Right lobe of liver (tissue), 6 donors: ENCODE results near the gene CNOT6. TPM values are rescaled to one million over a fixed set of nuclear protein-coding genes. Genes with fewer than 3 reads are reported as not detected.

Experiments used
- ATAC-seq, 4 donors: fragments of 200-7000 bp; cut with Tn5 transposase; one replicate each; pipeline ENCODE4 v1.9.1; 2020; ENCODE audit warnings: mild to moderate bottlenecking in 4 of 4, moderate library complexity in 4 of 4
- DNase-seq, 3 donors: peaks; one replicate each; pipeline ENCODE4 v3.0.0-alpha.2; 2020
- H3K27ac ChIP-seq, 3 donors: fragments of 200-600 bp; one replicate each; pipeline ENCODE4 v1.8.0; 2022
- H3K27me3 ChIP-seq, 2 donors: fragments of 200-600 bp; one replicate each; pipeline ENCODE4 v1.8.0; 2022
- H3K36me3 ChIP-seq, 4 donors: fragments of 200-600 bp; sonication (generic) in 1 of 4; one replicate each; pipeline versions ENCODE4 v1.5.1 to v1.8.0; 2017 to 2022; ENCODE audit warnings: control low read depth in 1 of 4
- H3K4me1 ChIP-seq, 4 donors: fragments of 200-600 bp; sonication (generic) in 1 of 4; one replicate each; pipeline versions ENCODE4 v1.5.1 to v1.8.0; 2017 to 2022; ENCODE audit warnings: control low read depth in 1 of 4
- H3K4me3 ChIP-seq, 3 donors: fragments of 200-600 bp; one replicate each; pipeline ENCODE4 v1.8.0; 2022
- H3K9me3 ChIP-seq, 4 donors: fragments of 200-600 bp; sonication (generic) in 1 of 4; one replicate each; pipeline versions ENCODE4 v1.5.1 to v1.8.0; 2017 to 2022; ENCODE audit warnings: control low read depth in 1 of 4
- POLR2A ChIP-seq: fragments of 450-650 bp; IDR thresholded peaks from one replicate; pipeline ENCODE4 v1.6.1; 2017; ENCODE audit warnings: antibody characterized with exemption, mild to moderate bottlenecking
- WGBS: methylation state at CpG from one replicate; pipeline ENCODE4 v1.1.6; 2018; ENCODE audit warnings: low coverage, low lambda C conversion rate; ENCODE audit not compliant: insufficient coverage; ENCODE audit errors: missing lambda C conversion rate; 5-methylcytosine and 5-hydroxymethylcytosine counted together
- intact Hi-C, 2 donors: fragments of 100-400 bp; cut with DNase I; formaldehyde crosslinking; loops; one replicate each; pipeline versions ENCODE4 v1.11.2 to v1.14.1; 2022
- total RNA-seq, 6 experiments: library from RNA; depleted of rRNA in 2 of 6; stranded (reverse); fragments of >200 nt in 2 of 6; fragmentation: NEBNext Ultra II Directional in 3 of 6; extraction: Animal tissue kit (Norgen Biotek cat#: 25700) in 3 of 6; gene quantifications; one replicate each; pipeline versions ENCODE4 v1.1.0 to v1.2.4, GENCODE V29; 2016 to 2023
- TF ChIP-seq, protein P1 (sequence below), 4 donors: fragments of 200-600 bp in 3 of 4; fragments of 450-650 bp in 1 of 4; IDR thresholded peaks; one replicate each; pipeline versions ENCODE4 v1.5.1 to v1.8.0; 2016 to 2022; ENCODE audit warnings: antibody characterized with exemption in 4 of 4, mild to moderate bottlenecking in 2 of 4
- donor health status: DM: no; HTN: yes; CAD: no.
- donor health status: DM: no; HTN: no; CAD: no.
- donor health status: DM: no; HTN: no; CAD: no.
- donor health status: DM: no; HTN: yes; CAD: no.
- donor health status: DM: no; HTN: yes; CAD: no.

Gene CNOT6
- total RNA-seq, 6 experiments from 2014 or later: 4.8 to 8.8 (median 5.3) TPM

DNA sequence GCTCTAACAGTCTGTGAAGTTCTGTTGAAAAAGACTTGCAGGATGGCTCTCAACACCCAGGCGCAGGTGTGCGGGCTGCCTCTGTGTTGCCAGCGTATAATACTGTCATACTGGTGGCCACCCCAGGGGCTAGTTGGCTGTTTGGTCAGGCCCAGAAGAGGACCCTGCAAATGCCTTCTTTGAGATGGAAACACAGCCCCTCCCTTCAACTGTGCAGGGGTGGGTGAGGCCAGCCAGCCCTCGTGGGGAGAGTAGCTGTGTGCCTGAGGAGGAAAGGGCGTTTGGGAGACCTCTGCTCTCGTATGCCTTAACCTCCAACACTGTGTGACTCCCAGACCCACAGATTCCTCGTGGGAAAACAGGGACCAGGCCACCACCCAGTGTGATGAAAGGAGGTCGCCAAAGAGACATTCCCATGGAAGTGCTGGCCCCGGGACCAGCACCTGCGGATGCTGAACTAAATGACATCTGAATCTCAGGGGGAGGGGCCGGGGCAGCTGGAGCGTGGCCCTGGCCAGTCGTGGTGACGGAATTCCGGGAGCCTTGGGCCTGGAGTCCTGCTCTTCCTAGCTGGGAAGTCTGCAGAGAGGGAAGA is 108.4 kb downstream of the CNOT6 start:
- Histone ChIP-seq H3K27ac (no peak overlapping the region), H3K9me3 (no peaks in the 10 kb centered on the region), H3K4me3 (no peak overlapping the region), H3K36me3 (no peaks in the 10 kb centered on the region), H3K4me1 (no peaks in the 10 kb centered on the region), H3K27me3 (no peaks in the 10 kb centered on the region)
- intact Hi-C loops: no loop called here
- peak in 1 of 3 donors; percentile 26 for DNase-seq
- 69% methylated on average over 3 of the region's 15 CpGs for WGBS
- ATAC-seq: no peak
- TF ChIP-seq, protein P1, sequence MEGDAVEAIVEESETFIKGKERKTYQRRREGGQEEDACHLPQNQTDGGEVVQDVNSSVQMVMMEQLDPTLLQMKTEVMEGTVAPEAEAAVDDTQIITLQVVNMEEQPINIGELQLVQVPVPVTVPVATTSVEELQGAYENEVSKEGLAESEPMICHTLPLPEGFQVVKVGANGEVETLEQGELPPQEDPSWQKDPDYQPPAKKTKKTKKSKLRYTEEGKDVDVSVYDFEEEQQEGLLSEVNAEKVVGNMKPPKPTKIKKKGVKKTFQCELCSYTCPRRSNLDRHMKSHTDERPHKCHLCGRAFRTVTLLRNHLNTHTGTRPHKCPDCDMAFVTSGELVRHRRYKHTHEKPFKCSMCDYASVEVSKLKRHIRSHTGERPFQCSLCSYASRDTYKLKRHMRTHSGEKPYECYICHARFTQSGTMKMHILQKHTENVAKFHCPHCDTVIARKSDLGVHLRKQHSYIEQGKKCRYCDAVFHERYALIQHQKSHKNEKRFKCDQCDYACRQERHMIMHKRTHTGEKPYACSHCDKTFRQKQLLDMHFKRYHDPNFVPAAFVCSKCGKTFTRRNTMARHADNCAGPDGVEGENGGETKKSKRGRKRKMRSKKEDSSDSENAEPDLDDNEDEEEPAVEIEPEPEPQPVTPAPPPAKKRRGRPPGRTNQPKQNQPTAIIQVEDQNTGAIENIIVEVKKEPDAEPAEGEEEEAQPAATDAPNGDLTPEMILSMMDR (IDR thresholded peaks at IDR 0.05): no peak
- TF ChIP-seq POLR2A: no peak

DNA sequence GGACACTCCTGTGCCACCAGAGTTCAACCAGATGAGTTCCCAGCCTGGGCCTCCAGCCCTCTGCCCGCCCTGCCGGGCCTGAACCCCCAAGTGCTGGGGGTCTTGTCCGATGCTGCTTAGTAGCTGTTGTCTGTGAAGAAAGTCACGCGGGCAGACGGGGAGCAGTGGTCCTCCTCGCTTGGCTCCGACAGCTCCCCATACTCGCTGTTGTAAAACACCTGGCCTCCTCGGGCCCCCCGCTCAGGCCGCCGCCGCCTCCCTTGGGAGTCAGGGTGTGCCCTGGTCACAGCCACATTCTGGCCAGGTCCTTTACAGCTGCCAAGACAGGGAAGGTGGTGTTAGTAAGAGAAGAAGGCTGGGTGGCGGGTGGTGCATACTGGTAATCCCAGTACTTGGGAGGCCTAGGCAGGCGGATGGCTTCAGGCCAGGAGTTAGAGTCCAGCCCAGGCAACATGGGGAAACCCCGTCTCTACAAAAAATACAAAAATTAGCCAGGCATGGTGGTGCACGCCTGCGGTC is 109.0 kb downstream of the CNOT6 start:
- Histone ChIP-seq H3K27me3 (no peaks in the 10 kb centered on the region), H3K4me1 (no peaks in the 10 kb centered on the region), H3K9me3 (no peaks in the 10 kb centered on the region), H3K27ac (no peak overlapping the region), H3K4me3 (no peak overlapping the region), H3K36me3 (no peaks in the 10 kb centered on the region)
- DNase-seq (peak; percentile 19 to 51 (median 37)), ATAC-seq (no peak)
- no peak for TF ChIP-seq POLR2A
- TF ChIP-seq, protein P1 (IDR thresholded peaks at IDR 0.05): no peak
- intact Hi-C loops: no loop called here
- WGBS: 87% methylated on average over 3 of the region's 19 CpGs

DNA sequence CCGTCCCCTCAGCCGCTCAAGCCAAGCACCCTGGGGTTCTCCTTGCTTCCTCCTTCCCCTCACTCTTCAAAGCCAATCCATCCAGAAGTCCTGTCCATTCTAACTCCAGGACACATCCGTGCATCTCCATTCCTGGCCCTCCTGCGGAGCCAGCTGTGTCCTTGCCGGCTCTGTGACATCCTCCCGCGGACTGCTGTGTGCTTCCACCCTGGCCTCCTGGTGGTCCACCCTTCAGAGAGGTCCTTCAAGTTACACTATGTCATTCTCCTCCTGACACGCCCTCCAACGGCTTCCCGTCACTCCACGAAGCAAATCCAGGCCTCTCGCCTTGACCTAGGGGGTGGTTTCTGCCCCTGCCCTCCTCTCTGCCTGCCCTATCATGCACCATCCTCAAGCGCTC is 110.1 kb downstream of the CNOT6 start:
- WGBS: 70% methylated on average over 7 of the region's 13 CpGs
- Histone ChIP-seq H3K36me3 (no peaks in the 10 kb centered on the region), H3K27ac (no peak overlapping the region), H3K27me3 (no peaks in the 10 kb centered on the region), H3K4me3 (no peak overlapping the region), H3K4me1 (no peaks in the 10 kb centered on the region), H3K9me3 (no peaks in the 10 kb centered on the region)
- TF ChIP-seq POLR2A: no peak
- TF ChIP-seq, protein P1 (IDR thresholded peaks at IDR 0.05): no peak
- intact Hi-C loops: no loop called here
- peak in 1 of 3 donors; percentile 36 for DNase-seq
- no peak for ATAC-seq

DNA sequence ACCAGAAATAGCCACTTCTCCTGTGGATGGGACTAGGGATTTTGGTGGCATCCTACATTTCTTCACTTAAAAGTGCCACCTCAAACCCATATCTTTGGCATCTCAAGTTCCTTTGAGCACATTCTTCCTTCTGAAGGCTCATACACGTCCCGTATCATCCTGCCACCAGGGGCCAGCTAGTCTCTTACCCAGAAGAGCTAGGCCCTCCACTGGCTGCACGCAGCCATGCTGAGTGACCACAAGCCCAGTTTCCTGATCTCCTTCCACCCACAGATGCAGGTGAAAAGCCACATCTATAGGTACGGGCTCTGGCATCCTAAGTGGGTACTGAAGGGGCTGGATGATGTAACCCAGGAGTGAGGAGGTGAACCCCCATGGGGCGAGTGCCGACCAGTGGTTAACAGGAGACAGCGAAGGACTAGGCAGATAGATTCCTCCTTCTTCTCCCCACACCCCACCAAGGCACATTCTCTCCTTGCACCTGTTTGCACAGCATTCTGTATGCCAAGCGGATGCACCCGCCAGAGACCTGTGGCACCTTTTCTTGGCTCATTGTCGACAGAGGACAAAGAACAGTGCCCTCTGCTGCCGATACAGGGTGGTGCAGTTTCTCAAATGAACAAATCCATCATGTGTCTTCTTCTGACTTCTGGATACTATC is 111.5 kb downstream of the CNOT6 start:
- no peak overlapping the region for H3K27ac ChIP-seq
- peak in 2 of 3 donors; percentile 37 to 51 for DNase-seq
- TF ChIP-seq, protein P1 (IDR thresholded peaks at IDR 0.05): peak; percentile 52 to 78 (median 75)
- TF ChIP-seq POLR2A: no peak
- H3K27me3 ChIP-seq: no peaks in the 10 kb centered on the region
- H3K4me1 ChIP-seq: no peaks in the 10 kb centered on the region
- H3K36me3 ChIP-seq: no peaks in the 10 kb centered on the region
- ATAC-seq: peak; percentile 64 to 80 (median 72)
- intact Hi-C loops: no loop called here
- H3K9me3 ChIP-seq: no peaks in the 10 kb centered on the region
- 13% methylated on average over 7 of the region's 11 CpGs for WGBS
- H3K4me3 ChIP-seq: no peak overlapping the region
